GM12873 (cell line): ENCODE data around the gene TINAG.

Source experiments
- CTCF ChIP-seq: IDR thresholded peaks from 2 replicates; pipeline ENCODE4 v1.5.1; 2012; ENCODE audit warnings: low read depth, mild to moderate bottlenecking, moderate library complexity, low read length, control low read depth; ENCODE audit not compliant: insufficient read depth; ENCODE audit errors: missing control alignments

The TINAG gene

GRCh38 chr6:54308986-54309315 is 710 bp downstream of the TINAG start:
- TF ChIP-seq CTCF, result no peak

DNA sequence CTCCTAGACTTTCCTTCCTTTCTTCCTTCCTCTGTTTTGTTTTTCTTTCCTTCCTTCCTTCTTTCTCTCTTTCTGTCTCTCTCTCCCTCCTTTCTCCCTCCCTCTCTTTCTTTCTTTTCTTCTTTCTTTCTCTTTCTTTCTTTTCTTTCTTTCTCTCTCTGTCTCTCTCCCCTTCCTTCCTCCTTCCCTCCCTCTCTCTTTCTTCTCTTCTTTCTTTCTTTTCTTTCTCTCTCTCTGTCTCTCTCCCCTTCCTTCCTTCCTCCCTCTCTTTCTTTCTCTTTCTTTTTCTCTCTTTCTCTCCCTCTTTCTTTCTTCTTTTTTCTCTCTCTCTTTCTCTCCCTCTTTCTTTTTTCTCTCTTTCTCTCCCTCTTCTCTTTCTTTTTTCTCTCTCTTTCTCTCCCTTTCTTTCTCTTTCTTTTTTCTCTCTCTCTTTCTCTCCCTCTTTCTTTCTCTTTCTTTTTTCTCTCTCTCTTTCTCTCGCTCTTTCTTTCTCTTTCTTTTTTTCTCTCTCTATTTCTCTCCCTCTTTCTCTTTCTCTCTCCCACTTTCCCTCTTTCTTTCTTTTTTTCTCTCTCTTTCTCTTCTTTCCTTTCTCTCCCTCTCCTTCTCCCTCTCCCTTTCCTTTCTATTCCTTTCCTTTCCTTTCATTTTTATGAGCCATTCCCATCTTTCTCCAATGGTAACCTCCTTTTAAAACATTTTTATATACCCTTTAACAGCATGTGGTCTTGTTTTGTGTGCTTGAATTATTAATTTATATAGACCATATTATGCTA is 2.3 kb downstream of the TINAG start:
- TF ChIP-seq CTCF, result no peak

DNA sequence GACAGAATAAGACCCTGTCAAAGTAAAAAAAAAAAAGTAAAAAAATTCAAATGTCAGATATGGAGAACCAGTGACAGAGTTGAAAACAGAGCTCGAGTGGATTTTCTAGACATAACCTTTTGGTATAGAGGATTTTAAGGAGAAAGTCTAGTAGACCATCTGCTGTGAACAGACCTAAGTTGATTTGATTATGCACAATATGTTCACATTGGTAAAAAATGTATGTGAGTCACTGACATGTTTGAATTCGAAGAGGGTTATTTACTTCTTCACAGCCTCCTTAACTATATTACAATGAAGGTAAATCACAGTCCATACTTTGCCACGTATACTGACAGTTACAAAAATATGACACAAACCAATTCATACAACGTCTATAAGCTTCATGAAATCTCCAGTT is 7.4 kb downstream of the TINAG start:
- TF ChIP-seq CTCF, result no peak

- no peak for TF ChIP-seq CTCF
These were observed 12.6 kb downstream of the TINAG start for GRCh38 chr6:54320871-54321270.

DNA sequence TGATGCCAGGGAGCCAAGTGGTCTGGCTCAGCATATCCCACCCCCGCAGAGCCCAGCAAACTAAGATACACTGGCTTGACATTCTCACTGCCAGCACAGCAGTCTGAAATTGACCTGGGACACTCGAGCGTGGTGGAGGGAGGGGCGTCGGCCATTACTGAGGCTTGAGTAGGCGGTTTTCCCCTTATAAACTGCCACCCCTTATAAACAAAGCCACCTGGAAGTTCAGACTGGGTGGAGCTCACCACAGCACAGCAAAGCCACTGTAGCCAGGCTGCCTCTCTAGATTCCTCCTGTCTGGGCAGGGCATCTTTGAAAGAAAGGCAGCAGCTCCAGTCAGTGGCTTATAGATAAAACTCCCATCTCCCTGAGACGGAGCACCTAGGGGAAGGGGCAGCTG is 19.4 kb downstream of the TINAG start:
- no peak for TF ChIP-seq CTCF

DNA sequence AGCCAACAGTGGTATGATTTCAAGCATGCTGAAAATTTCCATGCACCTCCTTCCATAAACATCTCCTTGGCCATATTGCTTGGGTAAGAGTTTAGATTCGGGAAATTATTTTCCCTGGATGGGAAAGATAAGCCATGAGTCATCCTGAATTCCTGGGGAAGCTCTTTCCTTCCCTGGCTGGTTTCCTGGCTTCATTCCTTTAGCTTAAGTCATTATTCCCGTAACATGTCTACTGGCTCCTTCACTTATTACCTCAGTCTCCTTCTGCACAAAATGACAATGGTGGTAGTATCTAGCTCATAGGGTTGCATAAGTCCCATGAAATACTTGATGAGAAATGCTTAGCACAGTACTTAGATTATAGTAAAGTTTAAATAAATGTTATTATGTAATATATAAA is 27.6 kb downstream of the TINAG start:
- no peak for TF ChIP-seq CTCF

GRCh38 chr6:54353975-54354374 is 45.7 kb downstream of the TINAG start:
- TF ChIP-seq CTCF, result no peak
